Measurements from ENCODE around the gene PLB1. TPM values are rescaled to one million over a fixed set of nuclear protein-coding genes. Genes with fewer than 3 reads are reported as not detected.

PLB1 gene
- total and polyA plus RNA-seq, 2 donors (not counting 1 experiment from before 2014, with no cell fraction given), result 0.25 to 0.51 TPM

GRCh38 chr2:28621172-28622100, 125.6 kb downstream of the PLB1 start:
- H3K27me3 Mint-ChIP-seq, result peaks cover 4% of the 10 kb centered on the region
- H3K4me3 Mint-ChIP-seq, result peak overlapping the region; percentile 73
- H3K9me3 Mint-ChIP-seq (ENCODE audit: insufficient read depth), result no peaks in the 10 kb centered on the region
- Histone ChIP-seq H3K27me3 (replicated peaks in 1 of 4; ENCODE audit: control extremely low read depth in 1 of 4, control insufficient read depth in 3 of 4, insufficient read depth in 4 of 4, low read length in 3 of 4) (peaks cover 0 to 4% (median 0%) of the 10 kb centered on the region in 4 experiments), H2AFZ (ENCODE audit: insufficient read depth, low read depth, low read length, poor library complexity, severe bottlenecking) (peak overlapping the region; percentile 73), H3K4me1 (ENCODE audit: control insufficient read depth in 2 of 2, insufficient read depth in 2 of 2, low read length in 2 of 2) (peaks cover 31 to 39% of the 10 kb centered on the region in 2 donors), H3K9ac (ENCODE audit: low read length) (peak overlapping the region; percentile 37), H3K9me3 (ENCODE audit: control extremely low read depth in 1 of 3, control insufficient read depth in 2 of 3, insufficient read depth in 1 of 3, low read length in 2 of 3) (peaks cover 0 to 3% (median 0%) of the 10 kb centered on the region in 3 donors), H3K4me2 (replicated peaks; ENCODE audit: low read depth, low read length, poor library complexity, severe bottlenecking) (peak overlapping the region; percentile 57), H4K20me1 (ENCODE audit: control insufficient read depth, insufficient read depth, low read length, poor library complexity, severe bottlenecking) (no peaks in the 10 kb centered on the region), H3K27ac (ENCODE audit: low read length in 2 of 2) (peak overlapping the region; percentile 27 to 31), H3K36me3 (replicated peaks in 1 of 2; ENCODE audit: control extremely low read depth in 1 of 2, control insufficient read depth in 1 of 2, extremely low read depth in 1 of 2, insufficient read depth in 2 of 2, low read length in 1 of 2) (no peaks in the 10 kb centered on the region), H3K79me2 (ENCODE audit: control insufficient read depth, insufficient read depth, low read length) (no peaks in the 10 kb centered on the region), H3K4me3 (ENCODE audit: control extremely low read depth in 1 of 5, extremely low read depth in 1 of 5, insufficient read depth in 1 of 5, low read depth in 2 of 5, low read length in 4 of 5) (peak overlapping the region in 2 of 5 experiments; percentile 11 to 36)
- peak; percentile 71 for DNase-seq
- 41% methylated on average over 10 of the region's 15 CpGs for WGBS (ENCODE audit: insufficient coverage)
- ChIA-PET POLR2A (no interaction called here), CTCF (interaction anchor here (2.8 kb wide), 1 partner anchor 27 kb away, joined by 12 read pairs; no protein-coding TSS in a partner anchor)
- TF ChIP-seq EZH2 (IDR thresholded peaks at IDR 0.05; ENCODE audit: borderline replicate concordance, insufficient read depth, low read depth, low read length, poor library complexity, severe bottlenecking), result no peak
- TF ChIP-seq CTCF (IDR thresholded peaks at IDR 0.05), result no peak
- H3K27ac Mint-ChIP-seq, result peak overlapping the region; percentile 90
- intact Hi-C loops (cut with micrococcal nuclease), result no loop called here
- ATAC-seq (ENCODE audit: low read depth), result peak; percentile 62
- H3K4me1 Mint-ChIP-seq, result peaks cover 47% of the 10 kb centered on the region
